ENCODE results near the gene TXNRD1. TPM values are rescaled to one million over a fixed set of nuclear protein-coding genes. Genes with fewer than 3 reads are reported as not detected.

Gene TXNRD1
- total and polyA plus RNA-seq, 2 of the 8 experiments (the other 6 are each of a cell fraction or from before 2014, with no cell fraction given), result 56.8 to 127 TPM

DNA sequence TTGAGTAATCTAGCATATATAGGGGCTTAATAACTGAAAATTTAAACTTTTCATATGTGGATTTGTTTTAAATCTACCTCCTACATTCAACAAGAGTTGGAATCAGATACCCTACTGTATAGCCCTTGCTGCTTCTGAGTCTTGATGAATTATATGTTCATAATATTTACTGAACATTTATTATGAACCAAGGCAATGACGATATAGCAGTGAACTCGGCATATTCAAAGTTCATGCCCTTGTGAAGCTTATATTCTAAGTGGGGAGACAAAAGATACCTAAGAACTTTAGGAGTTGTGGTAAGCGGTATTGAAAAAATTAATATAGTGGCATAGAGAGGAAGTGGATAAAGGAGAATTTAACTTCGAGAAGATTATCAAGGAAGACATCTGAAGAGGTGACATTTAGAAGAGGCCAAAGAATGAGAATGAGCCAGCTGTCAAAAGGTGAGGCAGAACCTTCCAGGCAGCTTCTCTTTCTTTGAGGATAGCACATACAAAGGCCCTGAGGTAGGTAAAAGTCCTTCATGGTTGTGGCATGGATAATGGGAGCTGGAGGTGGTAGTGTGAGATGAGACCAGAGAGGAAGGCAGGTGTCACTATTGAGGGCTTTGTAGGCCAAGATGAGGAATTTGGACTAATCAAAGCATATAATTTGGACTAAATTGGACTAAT, 98.1 kb downstream of the TXNRD1 start:
- Histone ChIP-seq H3K9me3 (ENCODE audit: insufficient read depth in 2 of 2, low read depth in 1 of 2, low read length in 1 of 2) (no peaks in the 10 kb centered on the region), H4K5ac (ENCODE audit: insufficient read length, low read depth, low read length) (no peak overlapping the region), H3K4ac (replicated peaks; ENCODE audit: insufficient read length, low read depth, low read length) (no peak overlapping the region), H3K27ac (ENCODE audit: low read depth, low read length) (no peak overlapping the region), H3K23ac (ENCODE audit: insufficient read length) (no peak overlapping the region), H2BK20ac (ENCODE audit: low read length) (no peak overlapping the region), H3K79me2 (ENCODE audit: control insufficient read depth in 1 of 2, insufficient read depth in 2 of 2, low read length in 2 of 2) (peaks cover 0 to 21% of the 10 kb centered on the region in 2 experiments; a peak in 2 of 4 replicates), H3K36me3 (ENCODE audit: control insufficient read depth in 2 of 4, insufficient read depth in 4 of 4, low read length in 3 of 4) (peaks cover 19 to 74% (median 50%) of the 10 kb centered on the region in 4 experiments), H2BK12ac (ENCODE audit: low read depth, low read length) (no peak overlapping the region), H3K4me1 (replicated peaks in 1 of 4; ENCODE audit: control insufficient read depth in 3 of 4, insufficient read depth in 4 of 4, low read length in 3 of 4) (peaks cover 0 to 2% (median 0%) of the 10 kb centered on the region in 4 experiments; a peak in 1 of 7 replicates), H4K20me1 (replicated peaks in 1 of 2; ENCODE audit: control insufficient read depth in 1 of 2, insufficient read depth in 2 of 2, low read length in 2 of 2) (peaks cover 2 to 5% of the 10 kb centered on the region in 2 experiments), H3K9ac (replicated peaks in 1 of 4; ENCODE audit: extremely low read depth in 1 of 4, low read depth in 3 of 4, low read length in 3 of 4) (no peak overlapping the region), H3K18ac (ENCODE audit: extremely low read depth, low read length) (no peak overlapping the region), H3K56ac (replicated peaks; ENCODE audit: insufficient read length, low read depth, low read length) (no peak overlapping the region), H2BK15ac (ENCODE audit: low read length) (no peak overlapping the region), H3K14ac (ENCODE audit: insufficient read length) (no peak overlapping the region), H2AK5ac (ENCODE audit: low read depth, low read length) (no peak overlapping the region), H4K8ac (ENCODE audit: extremely low read depth, insufficient read depth, low read length) (no peak overlapping the region), H3K79me1 (ENCODE audit: low read depth, low read length) (peaks cover 4% of the 10 kb centered on the region), H3K4me3 (ENCODE audit: extremely low read depth in 1 of 4, insufficient read depth in 2 of 4, low read depth in 3 of 4, low read length in 4 of 4) (no peak overlapping the region), H2AFZ (ENCODE audit: low read length) (no peak overlapping the region), H3K23me2 (ENCODE audit: low read depth, low read length) (no peaks in the 10 kb centered on the region), H3K27me3 (replicated peaks in 1 of 4; ENCODE audit: control insufficient read depth in 3 of 4, extremely low read depth in 1 of 4, insufficient read depth in 3 of 4, low read length in 3 of 4) (no peaks in the 10 kb centered on the region), H4K91ac (replicated peaks; ENCODE audit: insufficient read length, low read length) (no peak overlapping the region), H3K4me2 (ENCODE audit: insufficient read depth in 1 of 2, low read depth in 2 of 2, low read length in 2 of 2) (no peak overlapping the region), H2BK5ac (ENCODE audit: low read depth, low read length) (no peak overlapping the region), H2BK120ac (replicated peaks; ENCODE audit: low read depth, low read length) (no peak overlapping the region)
- no peak for FAIRE-seq
- no peak for TF ChIP-seq RBBP5 (IDR thresholded peaks at IDR 0.05; ENCODE audit: borderline replicate concordance, low read depth, low read length)
- no peak for TF ChIP-seq HDAC6 (IDR thresholded peaks at IDR 0.05; ENCODE audit: low read depth, low read length)
- TF ChIP-seq ZNF274 (IDR thresholded peaks at IDR 0.05; ENCODE audit: borderline replicate concordance, extremely low read depth, low read length), result no peak
- TF ChIP-seq CEBPB (IDR thresholded peaks at IDR 0.05; ENCODE audit: low read depth, low read length), result no peak
- TF ChIP-seq CHD1 (IDR thresholded peaks at IDR 0.05; ENCODE audit: low read depth, low read length), result no peak
- TF ChIP-seq SP4 (IDR thresholded peaks at IDR 0.05; ENCODE audit: low read length), result no peak
- no peak for TF ChIP-seq TAF7 (optimal IDR thresholded peaks at IDR 0.05; ENCODE audit: borderline replicate concordance, low read depth, low read length)
- TF ChIP-seq SIRT6 (IDR thresholded peaks at IDR 0.05; ENCODE audit: low read length), result no peak
- no peak for TF ChIP-seq SUZ12 (IDR thresholded peaks at IDR 0.05; ENCODE audit: low read length)
- no peak for TF ChIP-seq RNF2 (IDR thresholded peaks at IDR 0.05; ENCODE audit: borderline replicate concordance, low read depth, low read length, missing control alignments, poor library complexity, severe bottlenecking)
- no peak for TF ChIP-seq SAP30 (IDR thresholded peaks at IDR 0.05; ENCODE audit: insufficient read depth, insufficient replicate concordance, low read length)
- TF ChIP-seq EGR1 (IDR thresholded peaks at IDR 0.05; ENCODE audit: borderline replicate concordance, low read depth, low read length), result no peak
- DNase-seq (ENCODE audit: low read depth in 1 of 2, low spot score in 2 of 2), result no peak
- POLR2A ChIA-PET (ENCODE audit: partially characterized antibody), result interaction anchor here (1.5 to 1.8 kb wide), 3 partner anchors 10 to 16 kb away, joined by 3 to 5 read pairs (median 5); partner anchors contain the start of gene EID3
- CTCF ChIA-PET (ENCODE audit: partially characterized antibody), result interaction anchor here (1.1 to 1.4 kb wide), 3 partner anchors 10 to 27 kb away, joined by 3 to 4 read pairs (median 4); partner anchors contain the start of gene EID3
- WGBS, 2 experiments (ENCODE audit: extremely low coverage in 1 of 2, insufficient coverage in 1 of 2, insufficient read length in 1 of 2, insufficient replicate concordance in 2 of 2, low coverage in 1 of 2, low lambda C conversion rate in 2 of 2, missing lambda C conversion rate in 1 of 2), result 81 to 100% methylated on average over 2 to 4 of the region's 4 CpGs

All from H1 (cell line).